Astrocyte (in vitro differentiated cells and primary cell): ENCODE results near the gene PLD3. TPM values are rescaled to one million over a fixed set of nuclear protein-coding genes. Genes with fewer than 3 reads are reported as not detected.

ENCODE experiments used
- DNase-seq: peaks from one replicate; pipeline ENCODE4 v3.0.0-alpha.2; 2010; ENCODE audit warnings: low read depth
- FAIRE-seq: peaks from 2 replicates; lab custom pipeline; 2011; peaks lifted over from hg19 to GRCh38; lab: Jason Lieb, UNC
- H2AFZ ChIP-seq: 2 replicates; pipeline ENCODE4 v1.6.0; 2012; ENCODE audit warnings: low read depth, low read length, inconsistent platforms
- H3K27ac ChIP-seq: 2 replicates; pipeline ENCODE4 v1.5.1; 2011; ENCODE audit warnings: low read depth, low read length, inconsistent platforms
- H3K27me3 ChIP-seq: 2 replicates; pipeline ENCODE4 v1.6.0; 2011; ENCODE audit warnings: low read length, inconsistent platforms; ENCODE audit not compliant: insufficient read depth
- H3K36me3 ChIP-seq: 2 replicates; pipeline ENCODE4 v1.5.1; 2011; ENCODE audit warnings: low read length, inconsistent platforms; ENCODE audit not compliant: insufficient read depth
- H3K4me1 ChIP-seq: 2 replicates; pipeline ENCODE4 v1.5.1; 2011; ENCODE audit warnings: low read length, inconsistent platforms; ENCODE audit not compliant: insufficient read depth
- H3K4me2 ChIP-seq: 2 replicates; pipeline ENCODE4 v1.6.0; 2012; ENCODE audit warnings: low read length, inconsistent platforms
- H3K4me3 ChIP-seq: 2 replicates; pipeline ENCODE4 v1.5.1; 2011; ENCODE audit warnings: low read depth, mild to moderate bottlenecking, low read length, inconsistent platforms; ENCODE audit not compliant: insufficient read depth
- H3K79me2 ChIP-seq: 2 replicates; pipeline ENCODE4 v1.6.0; 2012; ENCODE audit warnings: mild to moderate bottlenecking, low read length, inconsistent platforms; ENCODE audit not compliant: insufficient read depth
- H3K9ac ChIP-seq: 2 replicates; pipeline ENCODE4 v1.6.0; 2012; ENCODE audit warnings: mild to moderate bottlenecking, low read length, inconsistent platforms
- H3K9me3 ChIP-seq: 2 replicates; pipeline ENCODE4 v1.5.1; 2012; ENCODE audit warnings: low read depth, mild to moderate bottlenecking, low read length, inconsistent platforms; ENCODE audit not compliant: insufficient read depth
- H4K20me1 ChIP-seq: 2 replicates; pipeline ENCODE4 v1.6.0; 2012; ENCODE audit warnings: low read length, inconsistent platforms; ENCODE audit not compliant: insufficient read depth
- H3K27ac Mint-ChIP-seq: one replicate; pipeline ENCODE4 v1.8.0; 2021; ENCODE audit warnings: mild to moderate bottlenecking, mixed read lengths; ENCODE audit not compliant: unreplicated experiment
- H3K27me3 Mint-ChIP-seq: one replicate; pipeline ENCODE4 v1.8.0; 2021; ENCODE audit warnings: low read depth, mixed read lengths; ENCODE audit not compliant: unreplicated experiment
- H3K36me3 Mint-ChIP-seq: one replicate; pipeline ENCODE4 v1.8.0; 2021; ENCODE audit warnings: low read depth, mixed read lengths; ENCODE audit not compliant: unreplicated experiment
- H3K4me1 Mint-ChIP-seq: one replicate; pipeline ENCODE4 v1.8.0; 2021; ENCODE audit warnings: low read depth, mixed read lengths; ENCODE audit not compliant: unreplicated experiment
- H3K4me3 Mint-ChIP-seq: one replicate; pipeline ENCODE4 v1.8.0; 2021; ENCODE audit warnings: mild to moderate bottlenecking, moderate library complexity, mixed read lengths; ENCODE audit not compliant: unreplicated experiment
- H3K9me3 Mint-ChIP-seq: one replicate; pipeline ENCODE4 v1.8.0; 2021; ENCODE audit warnings: mild to moderate bottlenecking, mixed read lengths; ENCODE audit not compliant: unreplicated experiment
- CTCF ChIP-seq: IDR thresholded peaks from 2 replicates; pipeline ENCODE4 v1.5.1; 2011; ENCODE audit warnings: low read depth, mild to moderate bottlenecking, inconsistent platforms, low read length, moderate library complexity; ENCODE audit not compliant: insufficient read depth
- EZH2 ChIP-seq: IDR thresholded peaks from 2 replicates; pipeline ENCODE4 v1.6.1; 2012; ENCODE audit warnings: mild to moderate bottlenecking, low read length, inconsistent platforms; ENCODE audit not compliant: insufficient read depth
- total RNA-seq: library from RNA; stranded (reverse); gene quantifications from 2 replicates; pipeline ENCODE4 v1.2.1, GENCODE V29; 2021

PLD3 gene
- total RNA-seq, 1 donor from 2014 or later: 728 TPM

GRCh38 chr19:40419066-40419612, 70.6 kb downstream of the PLD3 start:
- Mint-ChIP-seq H3K4me1 (peaks cover 14% of the 10 kb centered on the region), H3K4me3 (no peak overlapping the region), H3K9me3 (no peaks in the 10 kb centered on the region), H3K36me3 (no peaks in the 10 kb centered on the region), H3K27me3 (no peaks in the 10 kb centered on the region), H3K27ac (no peak overlapping the region)
- FAIRE-seq: no peak
- Histone ChIP-seq H3K79me2 (peaks cover 28% of the 10 kb centered on the region), H4K20me1 (peaks cover 13% of the 10 kb centered on the region), H3K9ac (no peak overlapping the region), H3K27ac (no peak overlapping the region), H2AFZ (no peak overlapping the region), H3K4me1 (peaks cover 25% of the 10 kb centered on the region), H3K36me3 (peaks cover 10% of the 10 kb centered on the region), H3K27me3 (no peaks in the 10 kb centered on the region), H3K4me3 (no peak overlapping the region), H3K4me2 (no peak overlapping the region), H3K9me3 (no peaks in the 10 kb centered on the region)
- DNase-seq: no peak
- no peak for TF ChIP-seq EZH2
- no peak for TF ChIP-seq CTCF

DNA sequence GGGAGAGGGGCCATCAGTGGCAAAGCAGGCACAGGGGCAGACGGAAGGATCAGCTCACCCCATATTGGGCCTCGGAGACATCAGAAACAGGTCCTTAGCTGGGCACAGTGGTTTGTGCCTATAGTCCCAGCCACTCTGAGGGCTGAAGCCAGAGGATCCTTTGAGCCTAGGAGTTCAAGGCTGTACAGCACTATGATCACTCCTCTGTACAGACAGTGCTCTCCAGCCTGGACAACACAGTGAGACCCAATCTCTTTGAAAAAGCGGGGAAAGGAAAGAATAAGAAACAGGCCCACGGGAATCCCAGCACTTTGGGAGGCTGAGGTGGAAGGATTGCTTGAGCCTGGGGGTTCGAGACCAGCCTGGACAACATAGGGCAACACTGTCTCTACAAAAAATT, 71.3 kb downstream of the PLD3 start:
- Mint-ChIP-seq H3K4me3 (no peak overlapping the region), H3K9me3 (no peaks in the 10 kb centered on the region), H3K27me3 (no peaks in the 10 kb centered on the region), H3K27ac (peak overlapping the region; percentile 62), H3K4me1 (peaks cover 14% of the 10 kb centered on the region), H3K36me3 (peaks cover 3% of the 10 kb centered on the region)
- Histone ChIP-seq H3K79me2 (peaks cover 34% of the 10 kb centered on the region), H3K36me3 (peaks cover 10% of the 10 kb centered on the region), H3K9ac (no peak overlapping the region), H3K4me2 (no peak overlapping the region), H3K4me1 (peaks cover 25% of the 10 kb centered on the region), H3K9me3 (no peaks in the 10 kb centered on the region), H3K27ac (no peak overlapping the region), H2AFZ (no peak overlapping the region), H4K20me1 (peaks cover 18% of the 10 kb centered on the region), H3K27me3 (no peaks in the 10 kb centered on the region), H3K4me3 (no peak overlapping the region)
- DNase-seq: no peak
- TF ChIP-seq CTCF (no peak), EZH2 (no peak)
- no peak for FAIRE-seq

- Histone ChIP-seq H3K36me3 (peaks cover 10% of the 10 kb centered on the region), H2AFZ (peak overlapping the region; percentile 67), H3K79me2 (peaks cover 38% of the 10 kb centered on the region), H3K4me3 (peak overlapping the region; percentile 68), H3K27ac (peak overlapping the region; percentile 95), H3K9me3 (no peaks in the 10 kb centered on the region), H3K4me1 (peaks cover 25% of the 10 kb centered on the region), H3K4me2 (peak overlapping the region; percentile 94), H4K20me1 (peaks cover 20% of the 10 kb centered on the region), H3K27me3 (no peaks in the 10 kb centered on the region), H3K9ac (peak overlapping the region; percentile 87)
- peak overlapping the region; percentile 87 for H3K27ac Mint-ChIP-seq
- no peak for DNase-seq
- no peak for FAIRE-seq
- H3K9me3 Mint-ChIP-seq: no peaks in the 10 kb centered on the region
- no peak for TF ChIP-seq CTCF
- TF ChIP-seq EZH2: no peak
- peak overlapping the region; percentile 73 for H3K4me3 Mint-ChIP-seq
- peaks cover 14% of the 10 kb centered on the region for H3K4me1 Mint-ChIP-seq
- peaks cover 3% of the 10 kb centered on the region for H3K36me3 Mint-ChIP-seq
- no peaks in the 10 kb centered on the region for H3K27me3 Mint-ChIP-seq
Measured at GRCh38 chr19:40420451-40420765, 71.9 kb downstream of the PLD3 start.
